ENCODE results near the gene CDON. TPM values are rescaled to one million over a fixed set of nuclear protein-coding genes. Genes with fewer than 3 reads are reported as not detected.

Gene CDON
- total RNA-seq, 2 experiments from 2014 or later = 3.2 to 4.0 TPM

DNA sequence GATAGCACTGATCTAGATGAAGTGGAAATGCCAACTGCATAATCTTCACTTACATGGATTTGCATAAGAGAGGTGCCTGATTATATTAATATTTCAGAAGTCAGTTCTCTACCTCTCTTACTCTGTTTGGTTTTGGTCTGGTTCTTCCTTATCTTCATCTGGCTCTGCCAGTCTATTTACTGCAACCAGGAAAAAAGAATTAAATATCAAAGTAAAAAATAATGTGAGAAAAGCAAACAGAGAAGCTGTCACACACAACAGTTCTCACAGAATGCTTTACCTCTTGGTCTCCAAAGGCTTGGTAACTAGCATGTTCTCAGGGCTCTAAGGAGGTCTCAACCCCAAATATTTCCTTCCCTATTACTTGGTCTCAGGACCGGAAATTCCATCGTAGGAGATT lies 110.1 kb downstream of the CDON start:
- ATAC-seq (no peak), DNase-seq (no peak)
- no peaks in the 10 kb centered on the region for H3K9me3 Mint-ChIP-seq
- intact Hi-C loops (cut with micrococcal nuclease) = no loop called here
- ChIA-PET POLR2A (no interaction called here), CTCF (no interaction called here)
- no peak overlapping the region for H3K4me3 Mint-ChIP-seq
- no peaks in the 10 kb centered on the region for H3K4me1 Mint-ChIP-seq (ENCODE audit: low read depth)
- H3K27me3 Mint-ChIP-seq = peaks cover 1% of the 10 kb centered on the region
- no peaks in the 10 kb centered on the region for H3K36me3 Mint-ChIP-seq (ENCODE audit: low read depth)
- no peak for TF ChIP-seq CTCF (IDR thresholded peaks at IDR 0.05)
- no peak overlapping the region for H3K27ac Mint-ChIP-seq

DNA sequence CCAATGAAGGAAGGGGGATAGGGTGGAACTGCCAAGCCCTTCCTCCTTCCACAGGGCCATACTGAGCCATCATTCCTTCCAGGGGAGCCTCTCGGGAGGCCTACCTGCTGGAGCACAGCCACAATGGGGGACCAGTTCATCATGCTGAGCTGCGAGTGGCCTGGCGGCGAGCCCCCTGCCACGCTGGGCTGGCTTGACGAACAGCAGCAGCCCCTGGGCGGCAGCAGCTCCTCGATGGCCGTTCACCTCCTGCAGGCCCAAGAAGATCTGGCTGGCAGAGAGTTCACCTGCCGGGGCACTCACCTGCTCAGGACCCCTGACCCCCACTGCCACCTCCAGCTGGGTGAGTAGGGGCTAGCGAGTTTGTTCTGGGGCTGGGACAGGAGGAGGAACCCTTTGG lies 110.9 kb downstream of the CDON start:
- ChIA-PET POLR2A (no interaction called here), CTCF (interaction anchor here (1.6 kb wide), 1 partner anchor 9 kb away, joined by 4 read pairs; no protein-coding TSS in a partner anchor)
- Mint-ChIP-seq H3K27ac (no peak overlapping the region), H3K4me1 (ENCODE audit: low read depth) (no peaks in the 10 kb centered on the region), H3K4me3 (no peak overlapping the region), H3K9me3 (no peaks in the 10 kb centered on the region), H3K36me3 (ENCODE audit: low read depth) (no peaks in the 10 kb centered on the region), H3K27me3 (peaks cover 3% of the 10 kb centered on the region)
- ATAC-seq (no peak), DNase-seq (no peak)
- TF ChIP-seq CTCF (IDR thresholded peaks at IDR 0.05) = no peak
- intact Hi-C loops (cut with micrococcal nuclease) = no loop called here

GRCh38 chr11:125950696-125951651 lies 111.7 kb downstream of the CDON start:
- H3K4me1 Mint-ChIP-seq (ENCODE audit: low read depth) = no peaks in the 10 kb centered on the region
- H3K27me3 Mint-ChIP-seq = peaks cover 3% of the 10 kb centered on the region
- no peak for DNase-seq
- no peaks in the 10 kb centered on the region for H3K36me3 Mint-ChIP-seq (ENCODE audit: low read depth)
- TF ChIP-seq CTCF (IDR thresholded peaks at IDR 0.05) = no peak
- H3K4me3 Mint-ChIP-seq = no peak overlapping the region
- ATAC-seq = no peak
- no peaks in the 10 kb centered on the region for H3K9me3 Mint-ChIP-seq
- intact Hi-C loops (cut with micrococcal nuclease) = no loop called here
- ChIA-PET CTCF (interaction anchor here (1.6 kb wide), 1 partner anchor 8 kb away, joined by 4 read pairs; no protein-coding TSS in a partner anchor), POLR2A (no interaction called here)
- H3K27ac Mint-ChIP-seq = no peak overlapping the region

- ChIA-PET POLR2A (no interaction called here), CTCF (no interaction called here)
- Mint-ChIP-seq H3K4me3 (no peak overlapping the region), H3K4me1 (ENCODE audit: low read depth) (no peaks in the 10 kb centered on the region), H3K9me3 (no peaks in the 10 kb centered on the region), H3K27ac (no peak overlapping the region), H3K27me3 (peaks cover 3% of the 10 kb centered on the region), H3K36me3 (ENCODE audit: low read depth) (no peaks in the 10 kb centered on the region)
- no peak for ATAC-seq
- TF ChIP-seq CTCF (IDR thresholded peaks at IDR 0.05) = no peak
- intact Hi-C loops (cut with micrococcal nuclease) = no loop called here
- DNase-seq = no peak
Measured at GRCh38 chr11:125950178-125950490, 112.5 kb downstream of the CDON start.

- Mint-ChIP-seq H3K9me3 (no peaks in the 10 kb centered on the region), H3K4me1 (ENCODE audit: low read depth) (no peaks in the 10 kb centered on the region), H3K27me3 (peaks cover 3% of the 10 kb centered on the region), H3K27ac (no peak overlapping the region), H3K4me3 (no peak overlapping the region), H3K36me3 (ENCODE audit: low read depth) (no peaks in the 10 kb centered on the region)
- DNase-seq = no peak
- intact Hi-C loops (cut with micrococcal nuclease) = no loop called here
- ChIA-PET POLR2A (no interaction called here), CTCF (no interaction called here)
- ATAC-seq = no peak
- no peak for TF ChIP-seq CTCF (IDR thresholded peaks at IDR 0.05)
Measured at GRCh38 chr11:125949271-125950177, 113.1 kb downstream of the CDON start.
